Hypothalamus (tissue), 51 donors: ENCODE measurements around the gene NUP62.
"Not testable (repeated sequence)": the region's sequence is repeated elsewhere in the genome, so short reads cannot be mapped to it uniquely, and the experiment has no call there.

Experiments
- DNase-seq, 51 donors: peaks; one replicate each; lab custom pipeline; 2025; lab: John Stamatoyannopoulos, UW

NUP62 gene, protein sequence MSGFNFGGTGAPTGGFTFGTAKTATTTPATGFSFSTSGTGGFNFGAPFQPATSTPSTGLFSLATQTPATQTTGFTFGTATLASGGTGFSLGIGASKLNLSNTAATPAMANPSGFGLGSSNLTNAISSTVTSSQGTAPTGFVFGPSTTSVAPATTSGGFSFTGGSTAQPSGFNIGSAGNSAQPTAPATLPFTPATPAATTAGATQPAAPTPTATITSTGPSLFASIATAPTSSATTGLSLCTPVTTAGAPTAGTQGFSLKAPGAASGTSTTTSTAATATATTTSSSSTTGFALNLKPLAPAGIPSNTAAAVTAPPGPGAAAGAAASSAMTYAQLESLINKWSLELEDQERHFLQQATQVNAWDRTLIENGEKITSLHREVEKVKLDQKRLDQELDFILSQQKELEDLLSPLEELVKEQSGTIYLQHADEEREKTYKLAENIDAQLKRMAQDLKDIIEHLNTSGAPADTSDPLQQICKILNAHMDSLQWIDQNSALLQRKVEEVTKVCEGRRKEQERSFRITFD

GRCh38 chr19:49929121-49929610, at the start of gene NUP62, which contains the start of gene ATF5:
Gene NUP62 (minus strand): TSS chr19:49929504. CDS start chr19:49909807, 19,697 bp downstream.
Gene ATF5 (plus strand): TSS chr19:49929205. CDS start chr19:49930851, 1,646 bp downstream.
- DNase-seq = peak in 49 of 51 donors; percentile 47 to 97 (median 85)

GRCh38 chr19:49978324-49978723, 49.0 kb upstream of the NUP62 start:
- DNase-seq = no peak

DNA sequence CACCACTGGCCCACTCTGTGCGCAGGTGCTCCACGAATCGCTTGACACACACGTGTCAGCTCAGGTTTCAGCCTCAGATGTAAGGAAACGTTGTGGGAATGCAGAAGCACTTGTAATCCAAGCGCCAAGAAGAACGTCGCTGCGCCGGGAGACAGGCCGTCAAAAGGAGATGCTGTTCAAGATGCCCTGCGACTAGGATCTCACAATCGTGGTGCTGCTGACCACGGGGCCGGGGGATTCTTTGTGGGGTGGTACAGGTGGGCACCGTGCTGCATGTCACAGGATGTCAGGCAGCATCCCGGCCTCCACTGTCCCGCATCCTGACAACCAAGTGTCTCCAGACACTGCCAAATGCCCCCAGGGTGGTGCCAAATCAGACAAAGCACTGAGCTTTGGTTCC, 48.6 kb upstream of the NUP62 start:
- DNase-seq = no peak

- DNase-seq = no peak
These were observed 47.8 kb upstream of the NUP62 start for GRCh38 chr19:49977076-49977475.

DNA sequence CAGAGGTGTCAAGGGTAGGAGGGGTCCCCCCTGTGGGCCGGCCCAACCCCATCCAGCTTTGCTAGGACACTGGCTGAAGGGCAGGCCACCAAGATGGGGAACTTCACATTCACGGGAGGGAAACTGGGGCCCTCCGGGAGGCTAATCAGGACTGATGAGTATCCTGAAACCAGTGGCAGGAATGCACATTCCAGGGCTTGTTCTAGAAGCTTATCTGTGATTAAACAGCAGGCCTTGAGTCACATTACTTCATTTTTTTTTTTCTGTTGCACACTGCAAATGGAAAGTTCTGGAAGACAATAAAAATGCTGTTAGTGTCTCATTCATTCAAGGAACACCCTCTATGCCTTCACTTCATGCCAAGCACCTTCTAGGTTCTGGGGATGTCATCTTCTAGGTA, 47.2 kb upstream of the NUP62 start:
- no peak for DNase-seq

DNA sequence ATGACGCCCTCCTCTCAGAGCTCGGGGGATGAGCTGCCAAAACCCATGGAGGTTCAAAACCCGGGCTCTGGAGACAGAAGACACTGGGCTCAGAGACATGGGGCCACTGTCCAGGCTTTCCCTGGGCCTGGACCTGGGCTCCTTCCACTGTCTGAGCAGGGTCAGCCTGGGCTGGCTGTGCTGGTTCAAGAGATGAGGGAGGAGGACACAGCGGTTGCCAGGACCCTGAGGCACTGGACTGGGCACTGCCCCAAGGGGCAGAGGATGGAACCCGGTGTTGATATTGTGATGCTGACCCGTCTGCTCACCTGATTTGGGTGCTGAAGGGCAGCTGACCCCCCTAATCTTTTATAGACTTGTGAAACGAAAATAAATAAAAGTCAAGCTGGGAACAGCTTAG, 45.7 kb upstream of the NUP62 start:
- no peak for DNase-seq

DNA sequence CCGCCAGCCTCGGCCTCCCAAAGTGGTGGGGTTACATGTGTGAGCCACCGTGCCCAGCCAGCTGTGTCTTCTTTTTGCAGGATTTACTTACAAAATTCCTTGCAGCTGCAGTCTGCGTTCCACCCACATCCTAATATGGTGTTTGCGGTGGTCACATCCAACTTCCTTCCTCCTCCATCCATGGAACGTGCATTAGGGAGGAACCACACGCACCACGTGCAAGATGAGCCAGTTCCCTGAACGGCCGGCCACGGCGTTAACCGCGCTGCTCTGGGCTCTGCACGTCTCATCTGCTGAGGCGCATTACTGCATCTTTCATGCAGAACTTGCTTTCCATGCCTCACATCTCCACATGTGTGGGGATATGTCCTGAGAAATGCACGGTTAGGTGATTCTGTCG, 44.7 kb upstream of the NUP62 start:
- DNase-seq = no peak

GRCh38 chr19:49972841-49973240, 43.5 kb upstream of the NUP62 start:
- no peak for DNase-seq

DNA sequence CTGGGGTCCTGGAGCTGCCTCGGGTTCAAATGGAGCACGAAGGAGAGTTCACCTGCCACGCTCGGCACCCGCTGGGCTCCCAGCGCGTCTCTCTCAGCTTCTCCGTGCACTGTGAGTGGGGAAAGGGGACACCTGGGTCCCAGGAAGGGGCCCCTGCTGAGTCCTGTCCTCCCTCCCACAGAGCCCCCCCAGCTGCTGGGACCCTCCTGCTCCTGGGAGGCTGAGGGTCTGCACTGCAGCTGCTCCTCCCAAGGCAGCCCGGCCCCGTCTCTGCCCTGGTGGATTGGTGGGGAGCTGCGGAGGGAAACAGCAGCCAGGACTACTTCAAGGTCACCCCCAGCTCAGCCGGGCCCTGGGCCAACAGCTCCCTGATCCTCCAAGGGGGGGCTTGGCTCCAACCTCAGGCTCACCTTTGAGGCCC, 42.7 kb upstream of the NUP62 start:
- DNase-seq = no peak

GRCh38 chr19:49969355-49969754, 40.1 kb upstream of the NUP62 start:
- peak in 2 of 51 donors; percentile 6 to 8 for DNase-seq

GRCh38 chr19:49968279-49968922, 39.1 kb upstream of the NUP62 start:
- no peak for DNase-seq

- not testable (repeated sequence) for DNase-seq
These were observed 31.7 kb upstream of the NUP62 start, which contains the start of gene SIGLEC11 for GRCh38 chr19:49960980-49961379. Gene SIGLEC11 (minus strand): TSS chr19:49961172. CDS start chr19:49961081, 91 bp downstream.

GRCh38 chr19:49959892-49960291, 30.6 kb upstream of the NUP62 start:
- not testable (repeated sequence) for DNase-seq

DNA sequence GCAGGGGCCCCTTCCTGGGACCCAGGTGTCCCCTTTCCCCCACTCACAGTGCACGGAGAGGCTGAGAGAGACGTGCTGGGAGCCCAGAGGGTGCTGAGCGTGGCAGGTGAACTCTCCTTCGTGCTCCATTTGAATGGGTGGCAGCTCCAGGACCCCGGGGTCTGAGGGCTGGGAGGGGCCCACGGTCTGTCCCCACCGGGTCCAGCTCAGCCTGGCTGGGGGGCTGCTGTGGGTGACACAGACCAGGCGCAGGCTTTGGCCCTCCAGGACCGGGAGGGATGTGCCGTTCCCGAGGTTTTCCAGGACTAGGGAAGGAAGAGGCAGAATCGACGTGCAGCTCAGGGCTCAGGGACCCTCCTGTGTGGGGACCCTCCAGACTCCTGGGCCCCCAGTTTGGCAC, 29.3 kb upstream of the NUP62 start:
- not testable (repeated sequence) for DNase-seq

DNA sequence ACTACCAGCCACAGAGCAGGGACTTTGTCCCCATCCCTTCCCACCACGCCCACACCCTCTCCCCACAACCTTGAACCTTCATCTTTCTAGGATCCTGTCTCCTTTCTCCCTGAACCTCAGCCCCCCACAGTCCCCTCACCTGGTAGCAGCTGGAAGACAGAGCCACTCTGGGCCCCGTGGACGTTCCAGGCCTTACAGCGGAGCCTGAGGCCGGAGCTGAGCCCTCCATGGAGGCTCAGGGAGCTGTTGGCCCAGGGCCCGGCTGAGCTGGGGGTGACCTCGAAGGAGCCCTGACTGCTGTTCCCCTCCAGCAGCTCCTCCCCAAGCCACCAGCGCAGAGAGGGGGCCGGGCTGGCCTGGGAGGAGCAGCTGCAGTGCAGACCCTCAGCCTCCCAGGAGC, 28.8 kb upstream of the NUP62 start:
- not testable (repeated sequence) for DNase-seq

DNA sequence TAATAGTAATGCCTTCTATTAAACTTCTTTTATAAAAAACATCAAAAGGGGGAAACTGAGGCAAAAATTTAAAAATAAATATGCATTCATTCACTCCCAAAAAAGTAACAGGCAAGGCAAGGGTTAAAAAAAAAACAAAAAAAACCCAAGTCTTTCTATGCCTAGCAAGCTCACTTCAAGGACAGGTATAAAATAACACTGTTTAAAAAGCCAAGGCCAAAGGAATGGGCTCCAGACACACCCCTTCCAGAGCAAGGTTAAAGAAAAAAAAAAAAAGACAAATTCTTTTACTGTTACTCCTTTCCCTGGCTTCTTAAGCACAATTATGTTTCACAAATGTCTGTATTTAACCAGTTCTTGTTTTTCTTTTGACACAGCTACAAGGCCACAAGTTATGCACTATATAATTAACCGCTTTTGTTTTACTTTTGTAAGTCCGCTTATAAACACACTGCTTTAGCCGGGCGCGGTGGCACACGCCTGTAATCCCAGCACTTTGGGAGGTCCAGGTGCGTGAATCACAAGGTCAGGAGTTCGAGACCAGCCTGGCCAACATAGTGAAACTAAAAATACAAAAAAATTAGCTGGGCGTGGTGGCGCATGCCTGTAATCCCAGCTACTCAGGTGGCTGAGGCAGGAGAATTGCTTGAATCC, 28.1 kb upstream of the NUP62 start:
- no peak for DNase-seq

GRCh38 chr19:49956115-49956495, 26.8 kb upstream of the NUP62 start:
- no peak for DNase-seq

DNA sequence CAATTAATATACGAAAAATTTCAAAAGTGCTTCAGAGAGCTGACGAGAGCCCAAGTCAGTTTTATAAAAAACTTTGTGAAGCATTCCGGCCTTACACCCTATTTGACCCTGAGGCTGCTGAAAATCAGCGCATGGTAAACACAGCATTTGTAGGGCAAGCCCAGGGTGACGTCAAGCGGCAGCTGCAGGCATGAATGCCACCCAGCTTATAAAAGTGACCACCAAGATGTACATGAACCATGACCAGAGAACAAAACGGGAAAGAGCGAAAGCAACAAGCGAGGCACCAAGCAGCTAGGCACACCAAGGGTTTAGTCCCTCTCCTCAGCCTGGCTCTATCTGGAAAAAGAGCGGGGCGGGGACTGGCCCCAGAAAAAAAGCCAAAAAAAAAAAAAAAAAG, 25.6 kb upstream of the NUP62 start:
- DNase-seq = no peak

DNA sequence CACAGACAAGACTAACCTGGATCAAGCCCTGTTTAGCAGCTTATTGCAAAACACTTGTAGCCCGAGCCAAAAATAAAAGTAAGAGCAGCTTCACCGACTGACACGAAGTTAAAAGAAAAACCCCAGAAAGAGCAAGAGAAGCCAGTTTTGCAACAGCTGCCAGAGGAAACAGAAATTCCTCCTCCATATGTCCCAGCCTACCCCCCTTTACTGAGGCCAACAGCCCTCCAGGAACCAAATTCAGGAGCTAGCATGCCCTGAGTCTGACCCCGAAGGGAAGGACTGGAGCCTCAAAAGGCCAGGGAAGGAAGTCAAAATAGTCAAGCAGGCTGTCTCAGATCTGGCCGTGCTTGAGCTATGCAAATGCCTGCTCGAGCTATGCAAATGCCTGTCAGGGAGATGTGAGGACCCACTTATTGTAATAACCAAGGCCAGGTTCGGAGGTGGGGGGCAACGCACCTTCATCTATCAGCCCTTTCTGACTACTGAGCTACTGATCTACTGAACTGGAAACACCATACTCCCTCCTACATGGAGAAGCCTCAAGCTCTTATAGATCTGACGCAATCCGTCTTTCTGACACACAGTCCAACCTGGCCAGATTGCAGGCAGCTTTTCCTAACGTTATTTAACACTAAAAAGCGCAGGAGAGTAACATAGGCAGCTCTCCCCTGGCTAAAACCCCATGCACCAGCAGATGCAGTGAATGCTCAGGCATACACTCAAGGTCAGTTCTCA, 25.0 kb upstream of the NUP62 start:
- no peak for DNase-seq

- no peak for DNase-seq
These were observed 24.1 kb upstream of the NUP62 start for GRCh38 chr19:49953416-49953815.
